Measurements from ENCODE around the gene KIF15. TPM values are rescaled to one million over a fixed set of nuclear protein-coding genes. Genes with fewer than 3 reads are reported as not detected.

Gene KIF15
- polyA plus RNA-seq, 4 donors = 0.54 to 11.1 (median 5.5) TPM

DNA sequence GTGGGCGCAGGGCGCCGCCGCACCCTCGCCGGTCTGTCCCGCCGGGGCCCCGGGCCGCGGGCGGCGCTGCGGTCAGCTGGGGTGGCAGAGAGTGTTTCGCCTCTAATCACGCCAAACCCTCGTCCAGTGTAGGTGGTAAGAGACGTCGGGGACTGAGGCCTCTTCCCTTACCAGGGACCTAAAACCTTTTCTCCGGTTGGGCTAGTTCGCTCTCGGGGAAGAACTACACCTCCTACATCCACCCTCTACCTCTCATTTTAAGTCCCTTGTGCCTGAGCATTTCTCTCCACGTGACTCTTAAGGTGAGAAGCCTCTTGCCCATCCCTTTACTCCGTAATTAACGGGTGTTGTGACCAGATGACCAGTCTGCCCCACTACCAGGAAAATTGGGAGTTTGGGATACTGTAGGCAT is 100.6 kb downstream of the KIF15 start:
- DNase-seq (peak; percentile 37 to 70), FAIRE-seq (no peak)
- Histone ChIP-seq H3K27ac (ENCODE audit: low read depth in 1 of 3, low read length in 2 of 3) (peak overlapping the region; percentile 23 to 91 (median 49)), H3K36me3 (ENCODE audit: control insufficient read depth in 3 of 3, insufficient read depth in 2 of 3, low read depth in 1 of 3, low read length in 3 of 3) (peaks cover 0 to 16% (median 0%) of the 10 kb centered on the region in 3 donors), H3K4me1 (ENCODE audit: control insufficient read depth in 3 of 3, insufficient read depth in 2 of 3, low read depth in 1 of 3, low read length in 2 of 3) (peaks cover 0 to 4% (median 0%) of the 10 kb centered on the region in 3 donors), H3K9me3 (ENCODE audit: control insufficient read depth in 2 of 2, insufficient read depth in 1 of 2, low read depth in 1 of 2, low read length in 1 of 2) (no peaks in the 10 kb centered on the region), H3K4me3 (ENCODE audit: low read depth in 1 of 3, low read length in 3 of 3) (peak overlapping the region; percentile 43 to 78 (median 59)), H3K27me3 (ENCODE audit: control insufficient read depth in 3 of 3, insufficient read depth in 3 of 3, low read length in 3 of 3) (no peaks in the 10 kb centered on the region)
- WGBS, 3 donors = 0 to 1% (median 1%) methylated on average over 17 to 25 of the region's 25 CpGs

DNA sequence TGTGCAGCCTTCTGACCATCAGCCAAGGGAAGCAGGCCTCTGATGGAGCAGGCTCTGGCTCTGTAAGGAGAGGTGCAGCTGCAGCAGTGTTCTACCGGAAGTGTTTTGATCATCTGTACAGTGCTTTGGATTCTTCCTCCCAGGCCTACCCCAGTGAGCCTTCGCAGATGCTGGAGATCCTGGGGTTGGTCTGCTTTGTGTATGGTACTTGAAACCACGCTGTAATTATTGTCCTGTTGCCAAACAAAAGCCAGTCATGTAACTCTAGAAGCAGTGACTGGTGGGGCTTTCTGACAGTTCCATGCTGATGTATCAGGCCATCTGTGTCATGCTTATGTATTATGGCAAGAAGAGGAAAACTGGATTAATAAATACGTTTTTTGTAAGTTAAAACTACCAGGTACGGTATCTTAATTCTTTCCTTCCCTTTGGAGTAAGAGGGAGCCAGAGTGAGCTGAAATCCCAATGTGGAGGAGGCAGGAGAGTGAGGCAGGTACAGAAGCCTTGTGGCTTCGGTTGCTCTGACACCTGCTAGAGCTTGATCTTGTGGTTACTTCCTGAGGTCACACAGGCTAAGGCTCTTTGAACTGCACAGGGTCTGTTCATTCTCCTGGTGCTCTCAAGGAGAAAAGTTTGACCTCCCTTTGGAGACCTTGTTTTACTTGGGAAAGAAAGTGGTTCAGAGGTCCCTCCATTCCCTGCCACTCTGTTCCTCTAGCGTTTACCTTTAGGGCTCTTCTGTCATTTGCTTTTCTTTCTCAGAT is 103.9 kb downstream of the KIF15 start:
- no peak for FAIRE-seq
- Histone ChIP-seq H3K9me3 (ENCODE audit: control insufficient read depth in 2 of 2, insufficient read depth in 1 of 2, low read depth in 1 of 2, low read length in 1 of 2) (no peaks in the 10 kb centered on the region), H3K36me3 (ENCODE audit: control insufficient read depth in 3 of 3, insufficient read depth in 2 of 3, low read depth in 1 of 3, low read length in 3 of 3) (peaks cover 0 to 16% (median 0%) of the 10 kb centered on the region in 3 donors), H3K4me3 (ENCODE audit: low read depth in 1 of 3, low read length in 3 of 3) (no peak overlapping the region), H3K4me1 (ENCODE audit: control insufficient read depth in 3 of 3, insufficient read depth in 2 of 3, low read depth in 1 of 3, low read length in 2 of 3) (peaks cover 0 to 4% (median 0%) of the 10 kb centered on the region in 3 donors), H3K27ac (ENCODE audit: low read depth in 1 of 3, low read length in 2 of 3) (no peak overlapping the region), H3K27me3 (ENCODE audit: control insufficient read depth in 3 of 3, insufficient read depth in 3 of 3, low read length in 3 of 3) (no peaks in the 10 kb centered on the region)
- 78 to 86% (median 83%) methylated on average over 7 of the region's 7 CpGs for WGBS, 3 donors
- DNase-seq = peak in 1 of 2 donors; percentile 2

DNA sequence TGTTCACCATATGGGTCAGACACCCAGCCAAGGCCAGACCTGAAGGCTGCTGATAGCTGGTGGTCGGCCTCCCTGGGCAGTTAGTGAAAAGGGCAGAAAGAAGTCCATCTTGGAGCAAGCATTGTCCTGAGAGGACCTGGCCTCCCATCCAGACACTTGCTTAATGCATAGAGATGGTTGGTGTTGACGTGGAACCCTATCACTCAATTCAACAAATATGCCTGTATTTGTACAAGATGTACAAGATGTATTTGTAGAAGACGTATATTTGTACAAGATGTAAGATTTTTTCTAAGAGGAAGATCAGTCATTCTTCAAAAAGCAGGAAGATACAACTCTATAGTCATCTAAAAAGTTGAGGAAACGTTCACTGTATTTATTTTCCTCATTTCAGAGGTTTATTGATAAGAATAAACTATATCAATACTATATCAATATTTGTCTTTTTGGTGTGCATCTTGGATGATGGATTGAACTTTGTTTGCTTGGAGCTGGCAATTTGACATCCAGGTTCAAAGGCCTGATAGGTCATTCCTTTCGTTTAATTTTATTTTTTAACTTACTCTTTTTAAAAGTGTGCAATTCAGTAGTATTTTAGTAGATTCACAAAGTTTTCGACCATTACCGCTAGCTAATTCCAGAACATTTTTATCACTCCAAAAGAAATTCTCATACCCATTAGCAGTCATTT is 106.0 kb downstream of the KIF15 start:
- Histone ChIP-seq H3K27me3 (ENCODE audit: control insufficient read depth in 3 of 3, insufficient read depth in 3 of 3, low read length in 3 of 3) (no peaks in the 10 kb centered on the region), H3K4me3 (ENCODE audit: low read depth in 1 of 3, low read length in 3 of 3) (no peak overlapping the region), H3K4me1 (ENCODE audit: control insufficient read depth in 3 of 3, insufficient read depth in 2 of 3, low read depth in 1 of 3, low read length in 2 of 3) (peaks cover 0 to 2% (median 0%) of the 10 kb centered on the region in 3 donors), H3K36me3 (ENCODE audit: control insufficient read depth in 3 of 3, insufficient read depth in 2 of 3, low read depth in 1 of 3, low read length in 3 of 3) (peaks cover 0 to 16% (median 0%) of the 10 kb centered on the region in 3 donors), H3K27ac (ENCODE audit: low read depth in 1 of 3, low read length in 2 of 3) (no peak overlapping the region), H3K9me3 (ENCODE audit: control insufficient read depth in 2 of 2, insufficient read depth in 1 of 2, low read depth in 1 of 2, low read length in 1 of 2) (no peaks in the 10 kb centered on the region)
- DNase-seq (no peak), FAIRE-seq (no peak)
- WGBS, 3 donors = 92 to 94% (median 92%) methylated on average over 7 of the region's 7 CpGs

DNA sequence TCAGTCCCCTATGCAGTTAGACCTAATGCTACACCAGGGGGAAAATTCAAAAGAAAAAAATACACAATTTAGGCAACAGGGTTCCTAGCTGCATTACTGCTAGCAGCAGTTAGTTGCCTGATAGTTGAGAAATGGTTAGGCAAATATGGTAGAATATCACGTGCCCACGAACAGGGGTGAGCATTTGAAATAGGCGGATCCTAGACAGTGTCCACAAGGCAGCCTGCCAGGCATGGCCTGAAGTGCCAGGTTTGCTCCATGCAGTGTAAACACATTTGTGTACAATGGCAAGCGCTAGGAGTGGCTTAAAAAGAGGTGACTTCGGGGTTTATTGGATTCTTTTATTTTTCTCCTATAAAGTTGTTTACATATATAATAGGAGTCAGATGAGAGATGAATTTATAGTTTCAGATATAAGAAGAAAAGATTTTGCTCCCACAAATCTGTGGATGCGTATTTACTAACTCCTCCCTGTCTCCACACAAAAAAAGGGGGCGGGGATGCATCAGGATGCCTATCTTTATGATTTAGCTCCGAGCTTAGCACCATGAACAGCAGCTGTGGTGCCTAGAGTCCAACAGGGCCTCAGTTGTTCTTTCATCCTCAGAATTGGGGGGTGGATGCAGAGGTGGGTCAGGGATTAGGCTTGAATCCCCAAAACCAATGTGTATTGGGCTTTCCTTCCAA is 108.9 kb downstream of the KIF15 start:
- Histone ChIP-seq H3K36me3 (ENCODE audit: control insufficient read depth in 3 of 3, insufficient read depth in 2 of 3, low read depth in 1 of 3, low read length in 3 of 3) (peaks cover 0 to 9% (median 0%) of the 10 kb centered on the region in 3 donors), H3K27me3 (ENCODE audit: control insufficient read depth in 3 of 3, insufficient read depth in 3 of 3, low read length in 3 of 3) (no peaks in the 10 kb centered on the region), H3K27ac (ENCODE audit: low read depth in 1 of 3, low read length in 2 of 3) (no peak overlapping the region), H3K4me3 (ENCODE audit: low read depth in 1 of 3, low read length in 3 of 3) (no peak overlapping the region), H3K9me3 (ENCODE audit: control insufficient read depth in 2 of 2, insufficient read depth in 1 of 2, low read depth in 1 of 2, low read length in 1 of 2) (no peaks in the 10 kb centered on the region), H3K4me1 (ENCODE audit: control insufficient read depth in 3 of 3, insufficient read depth in 2 of 3, low read depth in 1 of 3, low read length in 2 of 3) (no peaks in the 10 kb centered on the region)
- no peak for DNase-seq
- no peak for FAIRE-seq
- WGBS, 3 donors = 58 to 84% (median 71%) methylated on average over 8 of the region's 8 CpGs

DNA sequence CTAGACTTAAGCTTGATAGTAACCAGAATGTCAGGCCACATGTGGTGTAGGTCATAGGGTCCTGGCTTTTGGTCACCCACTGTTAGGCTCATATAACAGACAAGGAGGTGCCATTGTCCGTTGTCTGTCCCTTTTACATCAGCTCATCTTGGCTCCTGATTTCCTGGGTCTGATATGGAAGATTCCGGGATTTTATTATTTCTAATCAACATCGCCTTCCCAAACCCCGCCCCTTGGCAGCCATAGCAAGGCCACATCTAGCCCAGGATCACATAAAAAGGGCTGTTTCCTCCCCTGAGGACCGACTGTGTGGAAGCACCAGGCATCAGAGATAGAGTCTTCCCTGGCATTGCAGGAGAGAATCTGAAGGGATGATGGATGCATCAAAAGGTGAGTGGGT is 112.7 kb downstream of the KIF15 start, which contains the start of gene TGM4:
Gene TGM4 (plus strand): TSS at position 301 of the 400 bp plus-strand sequence. CDS start 71 bp downstream, at position 372.
- Histone ChIP-seq H3K27me3 (ENCODE audit: control insufficient read depth in 3 of 3, insufficient read depth in 3 of 3, low read length in 3 of 3) (no peaks in the 10 kb centered on the region), H3K9me3 (ENCODE audit: control insufficient read depth in 2 of 2, insufficient read depth in 1 of 2, low read depth in 1 of 2, low read length in 1 of 2) (no peaks in the 10 kb centered on the region), H3K36me3 (ENCODE audit: control insufficient read depth in 3 of 3, insufficient read depth in 2 of 3, low read depth in 1 of 3, low read length in 3 of 3) (no peaks in the 10 kb centered on the region), H3K4me1 (ENCODE audit: control insufficient read depth in 3 of 3, insufficient read depth in 2 of 3, low read depth in 1 of 3, low read length in 2 of 3) (no peaks in the 10 kb centered on the region), H3K4me3 (ENCODE audit: low read depth in 1 of 3, low read length in 3 of 3) (no peak within 1 kb of the TSS), H3K27ac (ENCODE audit: low read depth in 1 of 3, low read length in 2 of 3) (no peak within 1 kb of the TSS)
- FAIRE-seq (no peak), DNase-seq (no peak)
- 72 to 87% (median 80%) methylated on average over 5 of the region's 5 CpGs for WGBS, 3 donors

DNA sequence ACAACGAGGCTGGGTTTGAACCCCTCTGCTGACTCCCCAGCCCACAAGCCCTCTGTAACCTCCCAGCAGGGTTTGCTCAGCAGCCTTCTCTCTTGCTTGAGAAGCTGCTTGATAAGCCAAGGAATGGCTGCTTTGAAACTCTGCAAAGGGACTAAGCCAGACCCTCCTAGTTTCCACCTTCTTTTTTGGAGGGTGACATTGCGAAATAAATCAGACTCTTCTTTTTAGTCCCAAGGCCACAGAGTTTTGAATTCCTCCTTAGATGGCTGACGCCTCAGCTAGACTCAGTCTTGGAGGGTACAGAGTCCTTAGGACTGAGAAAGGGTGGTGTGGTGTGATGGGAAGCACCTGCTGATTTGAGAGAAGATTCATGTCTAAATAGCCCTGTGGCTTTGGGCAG is 114.0 kb downstream of the KIF15 start:
- Histone ChIP-seq H3K4me3 (ENCODE audit: low read depth in 1 of 3, low read length in 3 of 3) (no peak overlapping the region), H3K27ac (ENCODE audit: low read depth in 1 of 3, low read length in 2 of 3) (no peak overlapping the region), H3K27me3 (ENCODE audit: control insufficient read depth in 3 of 3, insufficient read depth in 3 of 3, low read length in 3 of 3) (no peaks in the 10 kb centered on the region), H3K36me3 (ENCODE audit: control insufficient read depth in 3 of 3, insufficient read depth in 2 of 3, low read depth in 1 of 3, low read length in 3 of 3) (no peaks in the 10 kb centered on the region), H3K4me1 (ENCODE audit: control insufficient read depth in 3 of 3, insufficient read depth in 2 of 3, low read depth in 1 of 3, low read length in 2 of 3) (no peaks in the 10 kb centered on the region), H3K9me3 (ENCODE audit: control insufficient read depth in 2 of 2, insufficient read depth in 1 of 2, low read depth in 1 of 2, low read length in 1 of 2) (no peaks in the 10 kb centered on the region)
- 66 to 84% (median 77%) methylated on average over 3 of the region's 3 CpGs for WGBS, 3 donors
- FAIRE-seq (no peak), DNase-seq (no peak)

DNA sequence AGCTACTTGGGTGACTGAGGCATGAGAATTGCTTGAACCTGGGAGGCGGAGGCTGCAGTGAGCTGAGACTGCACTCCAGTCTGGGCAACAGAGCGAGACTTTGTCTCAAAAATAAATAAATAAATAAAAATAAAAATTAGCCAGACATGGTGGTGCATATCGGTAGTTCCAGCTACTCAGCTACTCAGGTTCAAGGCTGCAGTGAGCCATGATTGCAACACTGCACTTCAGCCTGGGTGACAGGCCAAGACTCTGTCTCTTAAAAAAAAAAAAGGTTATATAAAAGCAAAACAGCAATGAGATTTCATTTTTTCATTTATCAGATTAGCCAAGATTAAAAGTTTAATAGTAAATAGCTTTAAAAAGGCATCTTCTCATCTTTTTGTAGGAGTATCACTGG is 115.7 kb downstream of the KIF15 start:
- no peaks in the 10 kb centered on the region for H3K36me3 ChIP-seq (ENCODE audit: control insufficient read depth in 3 of 3, insufficient read depth in 2 of 3, low read depth in 1 of 3, low read length in 3 of 3)
- DNase-seq (no peak), FAIRE-seq (no peak)
- no peaks in the 10 kb centered on the region for H3K4me1 ChIP-seq (ENCODE audit: control insufficient read depth in 3 of 3, insufficient read depth in 2 of 3, low read depth in 1 of 3, low read length in 2 of 3)
- H3K9me3 ChIP-seq (ENCODE audit: control insufficient read depth in 2 of 2, insufficient read depth in 1 of 2, low read depth in 1 of 2, low read length in 1 of 2) = no peaks in the 10 kb centered on the region
- H3K27me3 ChIP-seq (ENCODE audit: control insufficient read depth in 3 of 3, insufficient read depth in 3 of 3, low read length in 3 of 3) = no peaks in the 10 kb centered on the region
- no peak overlapping the region for H3K4me3 ChIP-seq (ENCODE audit: low read depth in 1 of 3, low read length in 3 of 3)
- H3K27ac ChIP-seq (ENCODE audit: low read depth in 1 of 3, low read length in 2 of 3) = no peak overlapping the region
- WGBS, 3 donors = 86 to 87% (median 87%) methylated on average over 3 of the region's 3 CpGs

DNA sequence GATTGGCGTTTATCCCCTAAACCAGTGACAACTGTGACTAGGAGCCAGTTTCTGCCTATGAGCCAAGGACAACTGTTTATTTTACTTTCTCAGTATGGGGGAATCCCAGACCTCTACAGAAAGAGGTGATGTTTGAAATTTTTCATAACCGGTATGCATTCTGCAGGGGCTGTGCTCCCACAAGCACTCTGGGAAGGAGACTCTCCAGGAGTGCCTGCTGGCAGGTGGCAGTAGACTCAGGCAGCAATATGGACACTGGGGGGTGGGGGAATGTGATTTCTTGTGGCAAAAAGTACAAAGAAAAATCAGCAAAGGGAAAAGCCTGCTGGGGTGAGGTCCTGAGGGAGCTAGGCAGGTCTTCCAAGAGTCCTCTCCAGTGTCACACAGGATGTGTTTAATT is 118.7 kb downstream of the KIF15 start:
- H3K36me3 ChIP-seq (ENCODE audit: control insufficient read depth in 3 of 3, insufficient read depth in 2 of 3, low read depth in 1 of 3, low read length in 3 of 3) = no peaks in the 10 kb centered on the region
- FAIRE-seq = no peak
- H3K4me3 ChIP-seq (ENCODE audit: low read depth in 1 of 3, low read length in 3 of 3) = no peak overlapping the region
- 54 to 65% (median 60%) methylated on average over 2 of the region's 2 CpGs for WGBS, 3 donors
- no peak for DNase-seq
- H3K27ac ChIP-seq (ENCODE audit: low read depth in 1 of 3, low read length in 2 of 3) = no peak overlapping the region
- H3K4me1 ChIP-seq (ENCODE audit: control insufficient read depth in 3 of 3, insufficient read depth in 2 of 3, low read depth in 1 of 3, low read length in 2 of 3) = no peaks in the 10 kb centered on the region
- peaks cover 0 to 3% (median 0%) of the 10 kb centered on the region in 3 donors for H3K27me3 ChIP-seq (ENCODE audit: control insufficient read depth in 3 of 3, insufficient read depth in 3 of 3, low read length in 3 of 3)
- H3K9me3 ChIP-seq (ENCODE audit: control insufficient read depth in 2 of 2, insufficient read depth in 1 of 2, low read depth in 1 of 2, low read length in 1 of 2) = peaks cover 0 to 5% of the 10 kb centered on the region in 2 donors
